Lower leg skin (tissue), 4 donors: Measurements from ENCODE around the gene WSCD2. TPM values are rescaled to one million over a fixed set of nuclear protein-coding genes. Genes with fewer than 3 reads are reported as not detected.

Source experiments
- DNase-seq, 2 donors: peaks; one replicate each; pipeline ENCODE4 v3.0.0-alpha.2; 2019; ENCODE audit warnings: low spot score in 2 of 2
- H3K4me3 ChIP-seq: fragments of 200-600 bp; sonication (generic); 2 replicates; pipeline ENCODE4 v1.5.1; 2017; ENCODE audit warnings: mild to moderate bottlenecking, low read depth; ENCODE audit not compliant: poor library complexity, severe bottlenecking
- POLR2A ChIP-seq, 2 donors: fragments of 450-650 bp; IDR thresholded peaks; one replicate each; pipeline ENCODE4 v1.6.1; 2016 to 2017; ENCODE audit warnings: antibody characterized with exemption in 2 of 2, mild to moderate bottlenecking in 1 of 2, moderate library complexity in 1 of 2
- WGBS, 2 donors: methylation state at CpG; one replicate each; pipeline ENCODE4 v1.1.5; 2018; 5-methylcytosine and 5-hydroxymethylcytosine counted together
- intact Hi-C: fragments of 100-400 bp; cut with DNase I; formaldehyde crosslinking; loops from one replicate; pipeline ENCODE4 v1.15.0; 2023; ENCODE audit warnings: low total_unique reads
- total RNA-seq, 4 donors: library from RNA; depleted of rRNA; stranded (reverse); fragments of >200 nt; gene quantifications; one replicate each; pipeline ENCODE4 v1.1.0, GENCODE V29; 2016
- TF ChIP-seq, protein P1 (sequence below), 3 donors: fragments of 450-650 bp; IDR thresholded peaks; one replicate each; pipeline ENCODE4 v1.5.1; 2016; ENCODE audit warnings: antibody characterized with exemption in 3 of 3, mild to moderate bottlenecking in 3 of 3, moderate library complexity in 2 of 3

The WSCD2 gene
- total RNA-seq, 4 donors from 2014 or later, result 0.15 to 0.63 (median 0.47) TPM

DNA sequence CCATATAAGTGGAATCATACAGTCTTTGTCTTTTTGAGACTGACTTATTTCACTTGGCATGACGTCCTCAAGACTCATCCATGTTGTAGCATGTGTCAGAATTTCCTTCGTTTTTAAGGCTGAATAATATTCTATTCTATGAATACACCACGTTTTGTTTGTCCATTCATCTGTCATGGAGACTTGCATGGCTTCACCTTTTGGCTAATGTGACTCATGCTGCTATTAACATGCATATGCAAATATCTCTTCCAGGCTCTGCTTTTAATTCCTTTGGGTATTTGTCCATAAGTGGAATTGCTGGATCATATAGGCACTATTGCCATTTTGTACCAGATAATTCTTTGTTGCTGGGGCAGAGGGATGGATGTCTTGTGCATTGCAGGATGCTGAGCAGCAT is 19.6 kb upstream of the WSCD2 start:
- H3K4me3 ChIP-seq, result no peak overlapping the region
- 61 to 74% methylated on average over 3 of the region's 3 CpGs for WGBS, 2 donors
- DNase-seq, result no peak
- TF ChIP-seq, protein P1, sequence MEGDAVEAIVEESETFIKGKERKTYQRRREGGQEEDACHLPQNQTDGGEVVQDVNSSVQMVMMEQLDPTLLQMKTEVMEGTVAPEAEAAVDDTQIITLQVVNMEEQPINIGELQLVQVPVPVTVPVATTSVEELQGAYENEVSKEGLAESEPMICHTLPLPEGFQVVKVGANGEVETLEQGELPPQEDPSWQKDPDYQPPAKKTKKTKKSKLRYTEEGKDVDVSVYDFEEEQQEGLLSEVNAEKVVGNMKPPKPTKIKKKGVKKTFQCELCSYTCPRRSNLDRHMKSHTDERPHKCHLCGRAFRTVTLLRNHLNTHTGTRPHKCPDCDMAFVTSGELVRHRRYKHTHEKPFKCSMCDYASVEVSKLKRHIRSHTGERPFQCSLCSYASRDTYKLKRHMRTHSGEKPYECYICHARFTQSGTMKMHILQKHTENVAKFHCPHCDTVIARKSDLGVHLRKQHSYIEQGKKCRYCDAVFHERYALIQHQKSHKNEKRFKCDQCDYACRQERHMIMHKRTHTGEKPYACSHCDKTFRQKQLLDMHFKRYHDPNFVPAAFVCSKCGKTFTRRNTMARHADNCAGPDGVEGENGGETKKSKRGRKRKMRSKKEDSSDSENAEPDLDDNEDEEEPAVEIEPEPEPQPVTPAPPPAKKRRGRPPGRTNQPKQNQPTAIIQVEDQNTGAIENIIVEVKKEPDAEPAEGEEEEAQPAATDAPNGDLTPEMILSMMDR (IDR thresholded peaks at IDR 0.05), result no peak
- TF ChIP-seq POLR2A (IDR thresholded peaks at IDR 0.05), result no peak
- intact Hi-C loops, result no loop called here

DNA sequence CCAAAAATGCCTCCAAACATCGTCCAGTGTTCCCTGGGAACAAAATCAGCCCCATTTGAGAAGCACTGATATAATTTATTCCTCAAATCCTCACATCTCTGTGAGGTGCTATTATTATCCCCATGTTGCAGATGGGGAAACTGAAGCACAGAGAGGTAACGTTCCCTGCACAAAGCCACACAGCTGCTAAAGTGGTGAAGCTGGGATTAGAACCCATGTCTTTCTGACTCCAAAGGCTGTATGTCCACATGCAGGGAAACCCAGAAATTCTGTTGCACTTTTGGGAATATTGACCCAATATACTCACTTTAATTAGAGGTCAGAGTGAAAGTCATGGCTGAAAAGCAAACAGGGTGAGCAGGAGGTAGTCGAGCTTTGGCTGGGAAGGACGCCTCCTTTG is 19.1 kb upstream of the WSCD2 start:
- TF ChIP-seq POLR2A (IDR thresholded peaks at IDR 0.05), result no peak
- TF ChIP-seq, protein P1 (IDR thresholded peaks at IDR 0.05), result no peak
- no peak overlapping the region for H3K4me3 ChIP-seq
- 66 to 69% methylated on average over 4 of the region's 4 CpGs for WGBS, 2 donors
- DNase-seq, result no peak
- intact Hi-C loops, result no loop called here

DNA sequence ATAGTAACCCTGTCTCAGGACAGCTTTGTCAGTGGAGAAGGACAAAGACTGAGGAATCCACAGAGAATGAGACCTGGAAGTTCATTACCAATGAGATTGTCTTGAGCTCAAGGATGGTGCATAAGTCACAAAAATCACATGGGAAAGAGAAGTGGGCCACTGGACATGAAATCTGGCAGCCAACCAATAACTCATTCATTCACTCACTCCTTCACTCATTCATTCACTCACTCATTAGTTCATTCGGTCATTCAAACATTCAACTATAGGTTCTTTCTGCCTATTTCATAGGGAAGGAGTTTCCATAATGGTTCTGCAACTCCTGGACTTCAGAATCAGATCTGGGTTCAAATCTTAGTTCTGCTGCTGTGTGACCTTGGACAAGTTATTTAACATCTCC is 18.2 kb upstream of the WSCD2 start:
- no peak for DNase-seq
- intact Hi-C loops, result no loop called here
- H3K4me3 ChIP-seq, result no peak overlapping the region
- no peak for TF ChIP-seq POLR2A (IDR thresholded peaks at IDR 0.05)
- TF ChIP-seq, protein P1 (IDR thresholded peaks at IDR 0.05), result no peak
- 88 to 100% methylated on average over 1 of the region's 1 CpG for WGBS, 2 donors

DNA sequence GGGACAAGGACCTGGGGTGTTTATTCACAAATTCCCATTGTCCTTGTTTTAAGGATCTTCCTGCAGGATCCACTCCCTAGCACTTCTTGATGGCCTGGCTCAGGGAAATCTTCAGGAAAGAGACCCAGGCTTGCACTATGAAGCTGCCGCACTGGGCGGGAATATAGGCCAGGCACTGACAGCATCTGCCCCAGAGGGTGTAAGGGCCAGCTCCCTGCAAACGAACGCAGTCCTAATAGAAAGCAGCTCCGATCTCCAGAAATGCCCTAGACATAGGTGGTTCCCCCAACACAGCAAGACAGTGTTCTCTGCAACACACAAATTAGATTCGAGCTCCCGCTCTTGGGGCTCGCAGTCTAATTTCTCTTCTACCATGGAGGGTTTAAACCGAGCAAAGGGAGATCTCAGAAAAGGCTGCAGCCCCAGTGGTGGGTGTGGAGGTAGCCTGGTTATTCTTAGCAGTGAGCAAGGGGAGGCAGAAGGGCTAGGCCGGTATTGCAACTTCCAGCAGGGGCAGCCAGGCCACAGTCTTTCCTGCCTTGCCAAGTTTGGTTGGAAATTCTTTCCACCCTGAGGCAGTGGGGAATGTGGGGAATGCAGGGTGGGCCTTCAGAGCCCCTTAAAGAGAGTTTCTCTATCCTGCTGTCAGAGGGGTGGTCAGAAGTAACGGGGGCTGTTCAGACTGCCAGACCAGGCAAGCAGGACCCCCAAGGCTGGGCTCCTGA is 16.1 kb upstream of the WSCD2 start:
- TF ChIP-seq POLR2A (IDR thresholded peaks at IDR 0.05), result no peak
- TF ChIP-seq, protein P1 (IDR thresholded peaks at IDR 0.05), result no peak
- H3K4me3 ChIP-seq, result no peak overlapping the region
- 55 to 58% methylated on average over 11 of the region's 11 CpGs for WGBS, 2 donors
- no peak for DNase-seq
- intact Hi-C loops, result no loop called here

DNA sequence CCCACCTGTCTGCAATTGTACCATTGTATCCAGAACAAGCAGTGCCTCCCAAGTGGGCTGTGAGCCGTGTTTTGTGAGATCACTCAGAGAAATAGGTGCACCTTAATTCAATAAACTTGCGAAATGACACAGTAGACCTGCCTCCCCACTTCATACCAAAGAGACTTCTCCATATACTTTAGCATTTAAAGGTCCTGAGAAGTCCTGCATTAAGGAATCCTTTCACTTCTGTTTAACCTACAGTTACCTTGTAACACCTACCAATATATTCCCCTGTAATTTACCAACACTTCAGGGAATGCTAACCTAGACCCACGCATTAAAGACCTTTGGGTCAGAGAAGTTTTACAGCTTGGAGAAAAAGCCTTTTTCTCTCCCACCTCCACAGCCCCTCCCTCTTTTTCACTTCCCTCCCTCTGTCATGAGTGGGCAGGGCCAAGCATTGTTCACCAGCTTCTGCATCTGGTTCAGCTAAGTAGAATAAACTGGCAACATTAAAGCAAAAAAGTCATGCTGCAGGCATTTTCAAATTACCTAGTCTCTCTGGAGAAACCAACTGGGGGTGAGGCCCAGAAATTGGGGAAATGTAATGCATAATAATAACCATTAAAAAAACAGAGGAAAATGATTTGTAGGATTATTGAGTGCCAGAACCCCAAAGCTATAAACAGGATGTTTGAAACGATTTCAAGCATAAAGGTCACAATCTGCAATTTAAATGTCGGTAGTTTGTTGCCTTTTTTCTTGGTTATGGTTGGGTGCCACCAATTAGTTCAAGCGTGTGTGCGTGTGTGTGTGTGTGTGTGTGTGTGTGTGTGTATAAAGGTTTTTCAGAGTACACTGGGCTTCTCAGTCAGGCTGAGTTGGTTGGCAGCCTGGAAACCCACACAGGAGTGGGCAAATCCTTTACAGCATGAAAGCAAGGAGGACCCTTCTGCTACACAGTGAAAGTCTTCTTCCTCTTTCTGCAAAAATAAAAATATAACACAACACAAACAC is 13.7 kb upstream of the WSCD2 start:
- intact Hi-C loops, result no loop called here
- 32 to 44% methylated on average over 7 of the region's 7 CpGs for WGBS, 2 donors
- DNase-seq, result no peak
- TF ChIP-seq, protein P1 (IDR thresholded peaks at IDR 0.05), result no peak
- TF ChIP-seq POLR2A (IDR thresholded peaks at IDR 0.05), result no peak
- H3K4me3 ChIP-seq, result no peak overlapping the region
